Adipose tissue (tissue), 3 donors: Measurements from ENCODE around the gene GALNTL6. TPM values are rescaled to one million over a fixed set of nuclear protein-coding genes. Genes with fewer than 3 reads are reported as not detected.
"Not testable (repeated sequence)": the region's sequence is repeated elsewhere in the genome, so short reads cannot be mapped to it uniquely, and the experiment has no call there.

ENCODE experiments used
- H3K27ac ChIP-seq: one replicate; pipeline ENCODE4 v1.5.1; 2013; ENCODE audit warnings: low read depth, low read length
- WGBS, 3 donors: extraction: QIAGEN DNeasy Blood & Tissue Kit; methylation state at CpG; one replicate each; pipeline ENCODE4 v1.1.7; 2013; 5-methylcytosine and 5-hydroxymethylcytosine counted together
- polyA plus RNA-seq, 3 donors: library from polyadenylated mRNA; stranded (reverse); fragments of 200-250 nt; gene quantifications; one replicate each; pipeline ENCODE4 v1.2.3, GENCODE V29; 2013
- donor health status: healthy with polysubstance abuse.
- donor health status: Bipolar disorder and iron deficiency.
- donor health status: healthy.

GALNTL6 gene
- polyA plus RNA-seq, 3 donors, result 0.01 to 0.56 (median 0.10) TPM

DNA sequence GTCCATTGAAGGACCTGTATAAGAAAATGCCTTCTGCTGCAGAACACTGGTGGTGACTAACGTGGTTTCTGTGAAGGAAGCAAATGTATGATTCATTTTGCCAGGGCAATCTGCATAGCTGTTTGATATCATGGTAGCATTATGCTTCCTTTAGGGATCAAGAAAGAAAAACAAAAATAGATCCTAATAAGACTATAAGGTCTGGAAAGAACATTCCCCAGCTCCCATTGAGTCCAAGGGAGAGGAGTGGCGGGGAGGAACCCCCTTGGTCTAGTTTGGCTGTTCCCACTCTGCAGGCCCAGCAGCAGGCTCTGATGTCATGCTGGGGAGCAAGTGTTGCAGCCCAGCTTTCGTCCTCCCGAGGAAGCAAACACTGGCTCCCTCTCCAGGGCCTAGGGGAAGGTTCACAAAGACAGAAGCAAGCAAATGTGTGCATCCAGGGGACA, 1200.9 kb downstream of the GALNTL6 start:
- 39 to 64% (median 45%) methylated on average over 4 of the region's 4 CpGs for WGBS, 3 donors
- H3K27ac ChIP-seq, result no peak overlapping the region

- WGBS, 3 donors, result 84 to 91% (median 88%) methylated on average over 4 of the region's 4 CpGs
Observed at GRCh38 chr4:173014836-173015235, 1201.6 kb downstream of the GALNTL6 start.

GRCh38 chr4:173017802-173018201, 1204.6 kb downstream of the GALNTL6 start:
- H3K27ac ChIP-seq, result no peak overlapping the region

More at GRCh38 chr4:173014836-173015235, 1201.6 kb downstream of the GALNTL6 start:
- no peak overlapping the region for H3K27ac ChIP-seq

DNA sequence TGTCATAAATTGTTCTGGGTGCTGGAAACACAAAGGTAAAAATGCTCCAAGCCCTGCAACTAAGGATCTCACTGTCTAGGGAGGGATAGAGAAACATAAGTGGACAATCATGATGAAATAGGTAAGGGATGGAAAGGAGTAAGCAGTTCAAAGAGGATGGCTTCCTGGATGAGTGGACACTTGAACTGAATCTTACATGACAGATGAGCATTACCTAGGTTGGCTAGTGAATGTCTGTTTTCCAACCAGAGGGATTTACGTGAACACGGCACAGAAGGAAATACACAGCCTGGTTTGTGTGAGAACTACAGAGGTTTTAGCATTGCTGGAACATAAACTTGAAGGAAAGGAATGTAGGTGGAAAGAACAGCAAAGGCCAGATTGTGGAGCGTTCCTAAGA, 1205.2 kb downstream of the GALNTL6 start:
- WGBS, 3 donors, result 79 to 94% (median 92%) methylated on average over 3 of the region's 3 CpGs
- H3K27ac ChIP-seq, result no peak overlapping the region

DNA sequence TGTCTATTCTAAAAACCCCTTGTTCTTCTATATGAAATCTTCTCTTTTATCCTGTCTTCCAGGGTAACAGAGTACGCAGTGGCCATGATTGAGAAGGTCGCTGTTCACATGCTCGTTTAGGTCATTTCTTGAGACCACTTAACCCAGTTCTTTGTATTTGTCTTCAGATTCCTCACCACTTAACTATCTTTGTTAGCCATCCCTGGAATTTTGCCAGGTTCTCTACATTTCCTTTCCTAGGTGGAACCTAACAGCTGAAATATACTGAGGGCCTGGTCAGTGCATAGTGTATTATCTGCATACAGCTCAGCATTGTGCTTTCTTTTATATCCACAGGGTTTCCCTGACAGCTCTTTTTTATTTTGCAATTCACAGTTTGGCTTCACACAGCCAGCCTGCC, 1206.5 kb downstream of the GALNTL6 start:
- WGBS, 3 donors, result 81 to 87% (median 87%) methylated on average over 3 of the region's 3 CpGs

DNA sequence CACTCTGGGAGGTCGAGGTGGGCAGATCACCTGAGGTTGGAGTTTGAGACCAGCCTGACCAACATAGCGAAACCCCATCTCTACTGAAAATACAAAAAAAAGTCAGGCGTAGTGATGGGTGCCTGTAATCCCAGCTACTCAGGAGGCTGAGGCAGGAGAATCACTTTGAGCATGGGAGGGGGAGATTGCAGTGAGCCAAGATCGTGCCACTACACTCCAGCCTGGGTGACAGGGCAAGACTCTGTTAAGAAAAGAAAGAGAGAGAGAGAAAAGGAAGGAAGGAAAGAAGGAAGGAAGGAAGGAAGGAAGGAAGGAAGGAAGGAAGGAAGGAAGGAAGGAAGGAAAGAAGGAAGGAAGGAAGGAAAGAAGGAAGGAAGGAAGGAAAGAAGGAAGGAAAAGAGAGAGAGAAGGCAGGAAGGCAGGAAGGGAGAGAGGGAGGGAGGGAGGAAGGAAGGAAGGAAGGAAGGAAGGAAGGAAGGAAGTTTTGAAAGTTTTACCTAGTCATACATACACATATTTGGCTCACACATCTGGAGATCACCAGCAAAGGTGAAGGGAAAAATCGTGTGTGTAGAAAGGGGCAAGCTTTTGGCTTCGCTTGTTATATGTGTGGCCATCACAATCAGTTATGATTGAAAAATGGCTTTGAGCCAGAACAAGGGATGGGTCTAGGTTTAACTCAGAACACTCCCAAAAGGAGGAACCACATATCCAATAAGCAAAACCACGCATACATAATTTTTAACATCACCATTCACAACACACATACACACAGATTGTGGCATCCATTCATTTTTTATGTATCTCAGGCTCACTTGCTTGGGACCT, 1208.8 kb downstream of the GALNTL6 start:
- not testable (repeated sequence) for H3K27ac ChIP-seq
- 85 to 88% (median 87%) methylated on average over 7 of the region's 7 CpGs for WGBS, 3 donors

More for the DNA sequence above, 1206.5 kb downstream of the GALNTL6 start:
- no peak overlapping the region for H3K27ac ChIP-seq

- H3K27ac ChIP-seq, result no peak overlapping the region
Observed at GRCh38 chr4:173024203-173024602, 1211.0 kb downstream of the GALNTL6 start.

- no peak overlapping the region for H3K27ac ChIP-seq
- 97 to 100% (median 98%) methylated on average over 1 of the region's 1 CpG for WGBS, 3 donors
Observed at GRCh38 chr4:173025131-173025530, 1211.9 kb downstream of the GALNTL6 start.

DNA sequence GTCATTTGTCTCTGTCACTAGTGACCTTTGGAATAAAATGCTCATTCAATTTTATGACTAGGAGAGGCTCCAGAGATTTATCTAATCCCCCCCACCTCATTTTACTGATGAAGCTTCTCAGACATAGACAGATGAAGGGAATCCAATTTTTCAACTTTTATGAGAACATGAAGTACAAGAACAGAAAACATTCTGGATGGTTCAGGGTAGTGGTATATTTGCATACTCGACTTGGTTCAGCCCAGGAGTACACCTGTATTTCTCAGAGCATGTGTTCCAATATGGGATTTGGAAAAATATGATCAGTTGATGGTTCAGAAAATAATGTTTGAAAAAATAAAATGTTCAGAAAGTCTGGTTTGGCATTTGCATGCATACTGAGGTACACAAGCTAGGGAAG, 1224.0 kb downstream of the GALNTL6 start:
- 88 to 97% (median 93%) methylated on average over 1 of the region's 1 CpG for WGBS, 3 donors
- no peak overlapping the region for H3K27ac ChIP-seq

GRCh38 chr4:173038192-173038896, 1225.1 kb downstream of the GALNTL6 start:
- 65 to 67% (median 67%) methylated on average over 6 of the region's 6 CpGs for WGBS, 3 donors
- H3K27ac ChIP-seq, result no peak overlapping the region

- 5 to 10% (median 10%) methylated on average over 5 of the region's 5 CpGs for WGBS, 3 donors
- H3K27ac ChIP-seq, result no peak overlapping the region
Observed at GRCh38 chr4:173039617-173040577, 1226.7 kb downstream of the GALNTL6 start.

DNA sequence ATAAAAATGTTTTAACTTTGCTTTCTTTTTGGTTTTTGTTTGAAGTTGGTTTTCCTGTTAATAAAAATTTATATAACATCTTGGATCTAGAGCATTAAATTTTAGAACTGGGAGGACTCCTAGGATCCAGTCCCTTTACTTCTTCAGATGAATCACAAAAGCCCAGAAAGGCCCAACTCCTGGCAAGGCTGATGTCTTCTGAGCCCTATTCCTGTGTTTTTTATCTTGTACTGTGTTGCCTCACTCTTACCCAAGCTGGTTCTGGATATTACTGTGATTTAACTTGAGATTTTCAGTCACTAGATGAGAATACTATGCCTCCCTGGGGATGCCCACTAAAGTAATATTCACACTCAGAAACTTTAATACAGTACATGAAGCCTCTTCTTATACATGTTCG, 1228.3 kb downstream of the GALNTL6 start:
- WGBS, 3 donors, result 90 to 98% (median 93%) methylated on average over 1 of the region's 1 CpG
- H3K27ac ChIP-seq, result no peak overlapping the region

DNA sequence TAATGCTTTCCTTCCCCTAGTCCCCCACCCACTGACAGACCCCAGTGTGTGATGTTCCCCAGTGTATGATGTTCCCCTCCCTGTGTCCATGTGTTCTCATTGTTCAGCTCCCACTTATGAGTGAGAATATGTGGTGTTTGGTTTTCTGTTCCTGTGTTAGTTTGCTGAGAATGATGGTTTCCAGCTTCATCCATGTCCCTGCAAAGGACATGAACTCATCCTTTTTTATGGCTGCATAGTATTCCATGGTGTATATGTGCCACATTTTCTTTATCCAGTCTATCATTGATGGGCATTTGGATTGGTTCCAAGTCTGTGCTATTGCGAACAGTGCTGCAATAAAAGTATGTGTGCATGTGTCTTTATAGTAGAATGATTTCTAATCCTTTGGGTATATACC, 1228.9 kb downstream of the GALNTL6 start:
- H3K27ac ChIP-seq, result not testable (repeated sequence)
- WGBS, 3 donors, result 95 to 97% (median 97%) methylated on average over 1 of the region's 1 CpG

GRCh38 chr4:173044340-173044739, 1231.1 kb downstream of the GALNTL6 start:
- H3K27ac ChIP-seq, result no peak overlapping the region
- 89 to 94% (median 91%) methylated on average over 1 of the region's 1 CpG for WGBS, 3 donors

GRCh38 chr4:173045571-173045970, 1232.4 kb downstream of the GALNTL6 start:
- WGBS, 3 donors, result 36 to 59% (median 42%) methylated on average over 1 of the region's 1 CpG
- no peak overlapping the region for H3K27ac ChIP-seq

- 98 to 100% (median 100%) methylated on average over 1 to 2 of the region's 2 CpGs for WGBS, 3 donors
- no peak overlapping the region for H3K27ac ChIP-seq
Observed at GRCh38 chr4:173046144-173046543, 1232.9 kb downstream of the GALNTL6 start.

GRCh38 chr4:173046818-173047217, 1233.6 kb downstream of the GALNTL6 start:
- WGBS, 3 donors, result 65 to 74% (median 69%) methylated on average over 5 of the region's 5 CpGs
- H3K27ac ChIP-seq, result no peak overlapping the region

DNA sequence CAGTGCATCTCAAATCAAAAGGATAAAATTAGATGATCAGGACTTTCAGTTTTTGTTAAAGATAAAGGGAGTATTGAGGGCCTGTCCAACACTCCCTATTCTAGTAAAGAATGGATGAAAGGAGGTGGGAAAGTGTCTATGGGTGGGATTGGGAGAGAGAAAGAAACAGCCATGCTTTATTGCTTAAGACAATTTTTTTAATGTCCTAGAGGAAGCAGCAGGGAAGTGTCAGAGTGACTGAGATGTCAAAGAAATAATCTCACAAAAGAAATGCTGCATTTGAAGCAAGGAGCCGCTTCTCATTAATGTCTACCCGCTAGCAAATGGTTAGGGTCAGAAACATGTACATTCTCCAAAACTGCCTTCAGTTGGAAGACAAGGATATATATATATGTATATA, 1238.0 kb downstream of the GALNTL6 start:
- 78 to 89% (median 84%) methylated on average over 2 of the region's 2 CpGs for WGBS, 3 donors

GRCh38 chr4:173051716-173052115, 1238.5 kb downstream of the GALNTL6 start:
- H3K27ac ChIP-seq, result no peak overlapping the region
- WGBS, 3 donors, result 45 to 56% (median 54%) methylated on average over 9 of the region's 9 CpGs

More for the DNA sequence above, 1238.0 kb downstream of the GALNTL6 start:
- no peak overlapping the region for H3K27ac ChIP-seq
